ENCODE results near the gene RICTOR.
"Not testable (repeated sequence)": the region's sequence is repeated elsewhere in the genome, so short reads cannot be mapped to it uniquely, and the experiment has no call there.

Gene RICTOR

DNA sequence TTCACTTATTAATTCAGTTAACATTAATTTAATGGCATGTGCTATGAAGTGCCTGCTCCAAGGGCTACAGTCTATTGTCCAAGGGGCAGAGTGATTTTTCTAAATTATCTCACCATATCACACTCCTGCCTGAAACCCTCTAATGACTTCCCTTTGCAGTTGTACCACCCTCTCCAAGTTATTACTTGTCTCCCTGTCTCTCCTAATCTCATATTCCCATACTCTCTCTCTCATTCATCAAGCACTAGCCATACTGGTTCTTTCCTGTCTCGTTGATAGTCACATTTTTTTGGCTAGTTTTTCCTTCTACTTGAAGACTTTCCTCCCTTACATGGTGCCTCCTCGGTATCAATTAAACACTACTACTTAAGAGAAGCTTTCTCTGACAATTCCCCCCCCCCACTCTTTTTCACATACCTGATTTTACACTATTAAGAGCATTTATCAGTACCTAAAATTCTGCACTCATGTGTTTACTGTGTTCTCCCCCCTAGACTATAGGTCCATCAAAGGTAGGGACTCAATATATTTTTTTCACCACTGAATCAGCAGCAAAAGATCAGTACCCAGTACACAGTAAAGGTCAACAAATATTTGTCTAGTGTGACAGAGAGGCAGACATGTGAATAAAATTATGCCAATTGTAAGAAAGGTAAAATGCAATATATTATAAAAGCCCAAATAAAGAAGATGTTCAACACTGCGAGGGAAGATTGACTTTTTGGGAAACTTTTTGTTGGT, 19.0 kb downstream of the RICTOR start:
- no peak for DNase-seq

DNA sequence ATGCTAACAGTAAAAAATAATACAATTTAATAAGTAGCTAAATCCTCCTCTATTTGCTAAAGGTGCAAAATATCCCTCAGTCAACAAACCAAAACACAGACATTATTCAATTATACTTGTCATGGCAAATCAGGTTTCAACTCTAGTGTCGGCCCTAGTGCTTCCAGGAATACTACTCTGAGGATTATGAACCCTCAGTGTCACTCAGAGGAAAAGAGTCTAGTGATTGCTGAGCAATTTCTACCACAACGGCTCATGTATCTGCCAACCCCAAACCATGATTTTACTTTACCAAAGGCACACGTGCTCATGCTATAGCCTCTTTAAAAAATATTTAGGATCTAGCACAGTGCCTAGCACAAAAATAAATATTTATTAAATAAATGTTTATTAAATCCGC, 21.0 kb downstream of the RICTOR start:
- DNase-seq, result no peak

DNA sequence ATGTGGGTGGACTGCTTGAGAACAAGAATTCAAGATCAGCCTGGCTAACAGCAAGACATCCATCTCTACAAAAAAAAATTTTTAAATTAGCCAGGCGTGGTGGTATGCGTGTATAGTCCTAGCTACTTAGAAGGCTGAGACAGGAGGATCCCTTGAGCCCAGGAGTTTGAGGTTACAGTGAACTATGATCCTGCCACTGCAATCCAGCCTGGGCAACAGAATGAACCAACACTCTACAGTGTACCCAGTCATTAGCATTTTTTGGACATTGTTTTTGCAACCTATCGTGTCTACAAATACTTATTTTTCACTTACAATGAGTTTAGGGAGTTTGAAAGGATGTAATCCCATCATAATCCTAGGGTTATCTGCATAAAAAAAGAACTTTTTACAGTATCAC, 22.1 kb downstream of the RICTOR start:
- DNase-seq, result no peak

DNA sequence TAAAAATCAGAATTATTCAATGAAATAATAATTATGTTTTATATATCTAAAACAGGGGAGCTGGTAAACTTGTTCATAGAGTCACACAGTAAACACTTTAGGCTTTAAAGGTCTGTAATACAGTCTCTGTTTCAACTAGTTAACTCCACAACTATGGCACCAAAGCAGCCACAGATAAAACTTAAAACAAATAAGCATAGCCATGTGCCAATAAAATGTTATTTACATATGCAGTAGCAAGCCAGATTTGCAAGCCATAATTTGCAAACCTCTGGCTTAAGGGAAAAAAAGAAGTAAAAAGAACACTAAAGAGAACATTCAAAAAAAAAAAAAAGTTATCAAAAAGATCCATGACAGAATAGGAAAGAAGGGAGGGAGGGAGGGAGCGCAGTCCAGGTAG, 24.9 kb downstream of the RICTOR start:
- no peak for DNase-seq

DNA sequence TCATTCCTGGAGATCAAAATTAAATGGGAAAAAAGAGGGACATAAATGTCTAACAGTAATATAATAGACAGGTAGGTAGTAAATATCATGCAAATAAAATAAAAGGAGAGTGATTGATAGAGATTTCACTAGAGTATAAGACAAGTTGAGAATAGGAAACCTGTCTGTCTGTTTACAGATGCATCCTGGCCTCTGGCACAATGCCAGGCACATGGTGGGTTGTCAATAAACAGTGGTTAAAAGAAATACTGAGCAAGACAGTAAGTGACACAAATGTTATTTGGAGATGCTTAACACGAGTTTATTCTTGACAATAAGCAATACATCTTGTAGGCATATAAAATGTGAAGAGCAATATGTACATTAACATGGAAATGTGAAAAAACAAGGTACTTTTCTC, 33.3 kb downstream of the RICTOR start:
- DNase-seq, result no peak

DNA sequence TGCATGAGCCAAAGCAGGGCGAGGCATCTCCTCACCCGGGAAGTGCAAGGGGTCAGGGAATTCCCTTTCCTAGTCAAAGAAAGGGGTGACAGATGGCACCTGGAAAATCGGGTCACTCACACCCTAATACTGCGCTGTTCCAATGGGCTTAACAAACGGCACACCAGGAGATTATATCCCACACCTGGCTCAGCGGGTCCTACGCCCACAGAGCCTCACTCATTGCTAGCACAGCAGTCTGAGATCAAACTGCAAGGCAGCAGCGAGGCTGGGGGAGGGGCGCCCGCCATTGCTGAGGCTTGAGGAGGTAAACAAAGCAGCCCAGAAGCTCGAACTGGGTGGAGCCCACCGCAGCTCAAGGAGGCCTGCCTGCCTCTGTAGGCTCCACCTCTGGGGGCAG, 39.7 kb downstream of the RICTOR start:
- not testable (repeated sequence) for DNase-seq

DNA sequence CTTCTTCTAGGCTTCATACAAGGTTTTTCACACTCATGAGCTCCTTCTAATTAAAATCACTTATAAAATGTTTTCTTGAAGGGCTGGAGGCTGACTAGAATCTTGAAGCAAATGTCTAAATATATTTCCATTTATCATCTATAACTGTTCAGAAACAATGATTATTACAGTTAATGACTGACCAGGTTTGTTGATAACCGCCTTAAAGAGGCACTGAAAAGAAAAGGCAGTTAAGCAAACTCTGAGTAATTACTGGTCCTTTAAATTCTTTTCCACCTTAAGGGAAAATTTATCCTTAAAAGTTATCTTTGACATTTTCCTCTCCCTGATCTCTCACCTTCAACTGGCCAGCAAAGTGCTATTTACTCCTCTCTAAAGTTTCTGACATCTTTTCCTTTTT, 43.2 kb downstream of the RICTOR start:
- DNase-seq, result no peak

DNA sequence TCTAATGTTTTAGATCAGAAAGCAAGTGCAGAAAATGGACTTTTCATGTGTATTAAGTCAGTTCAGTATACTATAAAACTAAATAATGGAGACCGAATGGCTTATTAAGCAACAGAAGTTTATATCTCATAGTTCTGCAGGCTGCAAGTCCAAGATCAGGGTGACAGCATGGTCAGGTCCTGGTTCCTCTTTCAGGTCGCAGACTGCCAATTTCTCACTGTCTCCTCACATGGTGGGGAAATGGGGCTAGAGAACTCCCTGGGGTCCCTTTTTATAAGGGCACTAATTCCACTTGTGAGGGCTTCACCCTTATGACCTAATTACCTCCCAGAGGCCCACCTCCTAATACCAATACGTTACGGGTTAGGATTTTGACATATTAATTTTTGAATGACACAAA, 48.7 kb downstream of the RICTOR start:
- no peak for DNase-seq

DNA sequence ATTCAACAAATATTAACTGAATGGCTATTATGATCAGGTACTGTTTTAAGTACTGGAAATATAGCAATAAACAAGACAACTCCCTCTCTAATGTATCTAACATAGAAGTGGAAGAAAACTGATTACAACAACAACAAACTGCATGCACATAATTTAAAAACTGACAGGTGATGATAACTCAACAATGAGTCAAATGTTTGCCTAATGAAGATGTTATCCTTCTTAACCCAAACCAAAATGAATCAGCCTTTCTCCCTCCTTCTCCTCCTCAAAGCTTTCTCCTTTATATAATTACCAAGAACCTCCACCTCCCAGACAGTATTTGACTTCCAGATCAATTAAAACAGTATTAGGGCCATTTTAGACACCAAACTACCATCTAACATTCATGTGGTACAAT, 49.3 kb downstream of the RICTOR start:
- no peak for DNase-seq

DNA sequence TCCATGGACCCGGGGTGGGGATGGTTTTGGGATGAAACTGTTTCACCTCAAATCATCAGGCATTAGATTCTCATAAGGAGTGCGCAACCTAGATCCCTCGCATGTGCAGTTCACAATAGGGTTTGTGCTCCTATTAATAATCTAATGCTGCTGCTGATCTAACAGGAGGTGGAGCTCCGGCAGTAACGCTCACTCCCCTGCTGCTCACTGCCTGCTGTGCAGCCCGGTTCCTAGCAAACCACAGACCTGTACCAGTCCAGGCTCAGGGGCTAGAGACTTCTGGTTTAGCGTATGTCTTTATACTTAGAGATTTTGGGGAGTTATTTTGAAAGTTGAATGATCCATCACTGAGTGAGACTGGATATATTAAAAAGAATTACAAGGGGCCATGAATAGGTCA, 50.2 kb downstream of the RICTOR start:
- DNase-seq, result no peak

DNA sequence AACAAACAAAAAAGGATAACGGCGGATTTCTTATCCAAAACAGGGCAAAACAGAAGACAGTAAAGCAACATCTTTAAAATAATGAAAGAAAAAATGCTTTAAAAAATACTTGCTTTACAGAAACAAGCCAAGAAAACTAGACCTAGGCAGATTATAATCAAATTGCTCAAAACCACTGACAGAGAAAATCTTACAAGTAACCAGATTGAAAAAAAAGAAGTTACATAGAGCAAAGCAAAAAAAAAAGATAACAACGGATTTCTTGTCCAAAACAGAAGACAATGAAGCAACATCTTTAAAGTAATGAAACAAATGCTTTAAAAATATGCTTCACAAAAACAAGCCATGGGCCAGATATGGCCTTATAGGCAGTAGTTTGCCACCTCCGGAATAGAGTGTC, 51.1 kb downstream of the RICTOR start:
- no peak for DNase-seq

DNA sequence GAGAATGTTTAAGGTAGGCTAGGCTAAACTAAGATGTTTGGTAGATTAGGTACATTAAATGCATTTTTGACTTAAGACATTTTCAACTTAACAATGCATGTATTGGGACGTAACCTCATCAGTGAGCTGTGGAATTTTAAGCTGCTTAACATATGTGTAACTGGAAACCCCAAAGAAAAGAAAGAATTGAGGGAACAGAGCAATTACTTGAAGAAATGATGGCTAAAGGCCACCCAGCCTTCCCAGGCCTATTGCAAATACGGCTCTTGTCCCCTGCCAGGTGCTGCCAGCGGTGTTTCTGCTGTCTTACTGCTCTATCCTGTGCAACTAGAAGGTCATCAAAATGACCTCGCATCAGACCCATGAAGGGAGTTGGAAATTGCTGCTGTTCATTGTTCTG, 52.0 kb downstream of the RICTOR start:
- DNase-seq, result no peak

DNA sequence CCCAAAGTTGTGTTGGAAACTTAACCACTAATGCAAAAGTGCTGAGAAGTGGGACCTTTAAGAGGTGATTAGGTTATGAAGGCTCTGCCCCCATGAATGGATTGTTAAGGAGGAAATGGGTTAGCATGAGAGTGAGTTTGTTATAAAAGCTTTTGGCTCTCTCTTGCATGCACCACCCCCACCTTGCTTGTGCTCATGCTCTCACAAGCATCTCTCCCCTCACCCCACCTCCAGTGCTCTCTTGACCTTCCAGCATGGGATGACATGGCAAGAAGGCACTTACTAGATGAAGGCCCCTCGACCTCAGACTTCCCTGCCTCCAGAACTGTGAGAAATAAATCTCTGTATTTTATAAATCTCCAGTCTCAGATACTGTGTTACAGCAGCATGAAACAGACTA, 52.8 kb downstream of the RICTOR start:
- no peak for DNase-seq

DNA sequence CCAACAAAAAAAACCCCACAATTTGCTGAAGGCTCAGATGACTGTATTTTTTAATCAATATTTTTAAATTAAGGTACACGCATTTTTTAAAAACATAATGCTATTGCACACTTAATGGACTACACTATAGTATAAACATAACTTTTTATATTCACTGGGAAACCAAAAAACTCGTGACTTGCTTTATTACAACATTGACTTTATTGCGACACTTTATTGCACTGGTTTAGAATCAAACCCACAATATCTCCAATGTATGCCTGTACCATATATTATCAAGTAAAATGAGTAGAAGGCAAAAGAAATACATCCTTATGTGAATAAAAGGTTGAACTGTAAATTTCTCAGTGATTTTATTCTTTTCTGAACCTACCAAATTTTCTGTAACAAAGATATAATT, 53.7 kb downstream of the RICTOR start:
- DNase-seq, result no peak

DNA sequence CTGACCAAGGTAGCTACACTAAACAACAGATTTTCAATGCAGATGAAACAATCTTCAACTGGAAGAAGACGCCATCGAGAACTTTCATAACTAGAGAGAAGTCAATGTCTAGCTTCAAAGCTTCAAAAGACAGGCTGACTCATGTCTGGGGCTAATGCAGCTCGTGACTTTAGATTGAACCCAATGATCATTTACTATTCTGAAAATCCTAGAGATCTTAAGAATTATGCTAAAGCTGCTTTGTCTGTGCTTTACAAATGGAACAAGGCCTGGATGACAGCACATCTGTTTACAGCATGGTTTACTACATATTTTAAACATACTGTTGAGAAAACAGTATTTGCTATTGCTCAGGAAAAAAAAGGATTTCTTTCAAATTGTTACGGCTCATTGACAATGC, 54.9 kb downstream of the RICTOR start:
- DNase-seq, result no peak

DNA sequence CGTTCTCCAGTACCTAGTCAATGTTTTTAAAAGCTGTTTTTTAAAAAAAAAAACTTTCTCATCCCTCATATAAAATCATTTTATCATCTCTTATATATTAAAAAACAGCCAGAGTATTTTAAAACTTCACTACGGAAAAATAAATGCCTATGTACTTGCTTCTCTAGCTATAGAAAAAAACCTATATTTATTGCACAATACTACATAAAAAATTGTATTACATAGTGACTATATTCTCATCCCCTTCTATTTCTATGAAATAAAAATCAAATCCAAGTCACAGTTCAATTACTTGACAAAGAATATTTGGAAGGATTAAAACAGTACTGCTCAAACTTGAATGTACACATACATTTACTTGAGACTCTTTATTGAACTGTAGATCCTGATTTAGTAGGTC, 56.7 kb downstream of the RICTOR start:
- no peak for DNase-seq

DNA sequence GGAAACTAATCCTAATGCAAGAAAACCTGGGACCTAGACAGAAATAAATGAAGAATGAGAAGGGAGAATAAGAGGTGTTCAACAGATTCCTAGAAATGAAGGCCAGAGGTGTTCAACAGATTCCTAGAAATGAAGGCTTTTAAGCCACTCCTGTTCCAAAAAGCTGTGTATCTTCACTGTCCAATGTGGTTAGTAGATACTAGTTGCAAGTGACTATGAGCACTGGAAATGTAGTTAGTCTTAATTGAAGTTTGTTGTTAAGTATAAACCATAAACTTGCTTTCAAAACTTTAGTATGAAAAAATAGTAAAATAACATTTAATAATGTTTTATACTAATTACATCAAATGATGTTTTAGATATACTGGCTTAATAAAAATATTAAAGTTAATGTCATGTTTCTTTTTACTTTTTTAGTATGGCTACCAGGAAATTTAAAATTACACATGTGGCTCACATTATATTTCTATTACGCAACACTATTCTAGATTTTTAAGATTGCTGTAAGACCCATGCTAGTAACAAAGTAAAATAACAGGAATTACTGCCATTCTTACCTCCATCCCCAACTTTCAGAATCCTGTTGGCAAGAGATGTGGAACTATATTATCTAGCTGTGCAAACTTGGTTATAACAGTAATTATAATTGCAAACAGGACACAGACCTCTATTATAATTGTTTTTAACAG, 57.5 kb downstream of the RICTOR start:
- DNase-seq, result no peak

DNA sequence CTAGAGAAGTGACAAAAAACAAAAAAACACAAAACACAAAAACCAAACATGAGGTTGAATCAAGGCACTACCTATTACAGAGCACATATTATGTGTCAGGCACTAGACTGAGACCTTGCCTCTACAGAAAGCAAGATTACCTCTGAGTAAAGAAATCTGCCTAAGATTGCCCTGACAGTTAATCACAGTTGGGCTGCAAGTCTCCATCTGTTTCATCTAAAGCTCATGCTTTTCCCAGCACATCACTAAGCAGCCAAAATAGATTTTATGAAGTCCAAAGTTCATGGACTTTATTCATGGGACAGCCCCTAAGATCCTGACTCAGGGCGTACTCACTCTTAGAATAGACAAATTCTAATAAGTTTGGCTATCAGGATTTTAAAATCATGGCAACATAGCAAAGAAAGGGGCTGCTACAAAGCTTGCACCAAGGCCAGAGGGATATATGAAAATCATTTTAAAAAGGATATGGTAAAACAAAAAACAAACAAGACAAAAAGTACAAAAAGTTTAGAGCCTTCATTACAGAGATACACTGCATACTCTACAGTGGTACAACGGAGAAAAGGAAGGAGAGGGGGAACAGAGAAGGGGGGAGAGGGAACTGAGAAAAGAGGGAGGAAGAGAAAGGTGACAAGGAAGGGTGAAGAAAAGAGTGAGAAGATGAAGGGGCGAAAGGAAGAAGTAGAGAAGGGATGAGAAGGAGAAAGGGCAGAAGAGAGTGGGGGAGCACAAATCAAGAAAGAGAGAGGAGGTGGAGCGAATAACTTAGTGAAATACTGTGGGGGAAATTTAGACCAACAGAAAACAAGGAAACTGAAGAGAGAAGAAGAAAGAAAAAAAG, 58.2 kb downstream of the RICTOR start:
- DNase-seq, result no peak

DNA sequence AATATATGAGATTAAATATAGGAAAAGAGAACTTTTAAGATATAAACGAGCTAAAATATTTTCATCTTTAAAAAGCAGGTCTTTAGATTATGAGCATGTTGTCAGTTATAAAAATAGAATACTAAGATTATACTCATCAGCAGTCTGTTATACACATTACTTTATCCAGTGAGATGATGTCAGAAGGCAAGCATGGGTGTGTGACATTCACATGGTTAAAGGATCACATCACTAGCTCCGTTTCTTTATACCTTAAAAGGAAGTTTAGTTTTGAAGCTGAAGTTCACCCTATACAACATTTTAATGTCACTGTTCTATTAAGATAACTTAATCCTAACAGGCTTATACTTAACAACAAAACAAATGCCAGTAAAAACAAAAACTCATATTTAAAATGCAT, 59.6 kb downstream of the RICTOR start:
- DNase-seq, result no peak

DNA sequence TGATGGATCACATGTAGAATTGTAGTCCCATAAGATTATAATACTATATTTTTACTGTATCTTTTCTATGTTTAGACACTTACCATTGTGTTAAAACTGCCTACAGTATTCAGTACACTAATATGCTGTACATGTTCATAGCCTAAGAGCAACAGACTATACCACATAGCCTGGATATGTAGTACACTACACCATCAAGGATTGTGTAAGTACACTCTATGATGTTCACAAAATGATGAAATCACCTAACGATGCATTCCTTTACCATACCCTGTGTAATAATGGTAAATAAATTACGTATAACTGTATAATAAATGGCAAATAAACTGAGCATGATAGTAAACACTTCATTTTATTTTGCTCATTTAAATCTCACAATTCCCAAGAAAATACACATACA, 60.3 kb downstream of the RICTOR start:
- no peak for DNase-seq

DNA sequence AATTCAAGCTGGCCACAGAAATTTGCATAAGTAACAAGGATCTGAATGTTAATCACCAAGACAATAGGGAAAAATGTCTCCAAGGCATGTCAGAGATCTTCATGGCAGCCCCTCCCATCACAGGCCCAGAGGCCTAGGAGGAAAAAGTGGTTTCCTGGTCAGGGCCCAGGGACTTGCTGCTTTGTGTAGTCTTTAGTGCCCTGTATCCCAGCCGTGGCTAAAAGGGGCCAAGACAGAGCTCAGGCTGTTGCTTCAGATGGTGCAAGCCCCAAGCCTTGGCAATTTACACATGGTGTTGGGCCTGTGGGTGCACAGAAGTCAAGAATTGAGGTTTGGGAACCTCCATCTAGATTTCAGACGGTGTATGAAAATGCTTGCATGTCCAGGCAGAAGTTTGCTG, 63.2 kb downstream of the RICTOR start:
- not testable (repeated sequence) for DNase-seq

DNA sequence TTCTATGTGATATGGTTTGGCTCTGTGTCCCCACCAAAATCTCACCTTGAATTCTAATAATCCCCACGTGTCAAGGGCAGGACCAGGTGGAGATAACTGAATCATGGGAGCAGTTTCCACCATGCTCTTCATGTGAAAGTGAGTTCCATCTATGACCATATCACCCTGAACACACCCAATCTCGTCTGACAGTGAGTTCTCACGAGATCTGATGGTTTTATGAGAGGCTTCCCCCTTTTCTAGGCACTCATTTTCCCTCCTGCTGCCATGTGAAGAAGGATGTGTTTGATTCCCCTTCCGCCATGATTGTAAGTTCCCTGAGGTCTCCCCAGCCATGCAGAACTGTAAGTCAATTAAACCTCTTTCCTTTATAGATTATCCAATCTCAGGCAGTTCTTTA, 64.2 kb downstream of the RICTOR start:
- DNase-seq, result no peak

DNA sequence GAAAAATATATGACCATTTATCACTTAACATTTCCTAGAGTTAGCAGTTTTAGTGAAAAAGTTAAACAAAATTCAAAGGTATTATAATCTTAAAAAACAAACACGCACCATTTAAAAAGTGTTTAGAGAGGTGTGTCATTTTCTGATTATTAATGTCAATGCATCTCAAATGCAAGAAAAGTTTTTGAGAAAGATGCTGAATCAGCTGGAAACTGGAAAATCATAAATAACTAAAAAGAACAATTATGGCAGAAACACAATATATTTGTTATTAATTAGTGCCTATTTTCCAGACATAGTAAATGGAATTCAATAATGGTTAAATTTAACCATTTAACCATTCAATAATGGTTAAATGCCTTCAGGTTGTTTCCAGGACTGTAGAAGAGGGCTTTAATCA, 64.9 kb downstream of the RICTOR start:
- DNase-seq, result no peak

DNA sequence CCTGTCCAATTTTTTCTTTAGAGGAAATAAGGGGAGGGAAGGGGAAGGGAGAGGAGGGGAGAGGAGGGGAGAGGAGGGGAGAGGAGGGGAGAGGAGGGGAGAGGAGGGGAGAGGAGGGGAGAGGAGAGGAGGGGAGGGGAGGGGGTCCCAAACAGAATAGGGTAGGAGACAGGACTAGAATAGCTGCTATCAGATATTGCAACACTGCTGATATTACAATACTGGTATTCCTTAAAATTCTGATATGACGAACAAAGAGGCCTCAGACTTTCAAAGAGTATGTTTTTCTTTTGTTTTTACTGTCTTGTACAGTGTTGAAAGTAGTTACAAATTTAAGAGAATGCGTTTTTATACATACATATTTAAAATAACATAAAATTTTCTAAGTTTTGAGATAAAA, 67.5 kb downstream of the RICTOR start:
- DNase-seq, result no peak

Measured in hippocampal formation (tissue), 2 donors.